HFFc6 (cell line): ENCODE data around the gene MBD5. TPM values are rescaled to one million over a fixed set of nuclear protein-coding genes. Genes with fewer than 3 reads are reported as not detected.

ENCODE experiments used
- DNase-seq: peaks from one replicate; pipeline ENCODE4 v3.0.0-alpha.2; 2018
- H3K27ac Mint-ChIP-seq: 2 replicates; pipeline ENCODE4 v1.8.0; 2020; ENCODE audit warnings: mild to moderate bottlenecking, mixed read lengths
- H3K27me3 Mint-ChIP-seq: 2 replicates; pipeline ENCODE4 v1.8.0; 2021; ENCODE audit warnings: mild to moderate bottlenecking, moderate library complexity, mixed read lengths; ENCODE audit not compliant: insufficient read depth
- H3K36me3 Mint-ChIP-seq: 2 replicates; pipeline ENCODE4 v1.8.0; 2021; ENCODE audit warnings: low read depth, mixed read lengths
- H3K4me1 Mint-ChIP-seq: 2 replicates; pipeline ENCODE4 v1.8.0; 2020; ENCODE audit warnings: low read depth, mixed read lengths
- H3K4me3 Mint-ChIP-seq: 2 replicates; pipeline ENCODE4 v1.8.0; 2020; ENCODE audit warnings: mild to moderate bottlenecking, moderate library complexity, mixed read lengths
- H3K9me3 Mint-ChIP-seq: 2 replicates; pipeline ENCODE4 v1.8.0; 2020; ENCODE audit warnings: mild to moderate bottlenecking, mixed read lengths
- total RNA-seq, 6 experiments: library from RNA; stranded (reverse); fragmentation: NEBNext Ultra II Directional; extraction: Animal tissue kit (Norgen Biotek cat#: 25700); gene quantifications; 2 replicates in 1 of 6; 3 replicates in 5 of 6; pipeline ENCODE4 v1.2.3, GENCODE V29; 2021
- TF ChIP-seq, protein P1 (sequence below): fragments of 200-600 bp; sonication (generic); IDR thresholded peaks from 2 replicates; pipeline ENCODE4 v1.5.0; 2021; ENCODE audit warnings: antibody characterized with exemption, mild to moderate bottlenecking

The MBD5 gene
- total RNA-seq, 6 experiments from 2014 or later = 29.1 to 41.0 (median 35.0) TPM

DNA sequence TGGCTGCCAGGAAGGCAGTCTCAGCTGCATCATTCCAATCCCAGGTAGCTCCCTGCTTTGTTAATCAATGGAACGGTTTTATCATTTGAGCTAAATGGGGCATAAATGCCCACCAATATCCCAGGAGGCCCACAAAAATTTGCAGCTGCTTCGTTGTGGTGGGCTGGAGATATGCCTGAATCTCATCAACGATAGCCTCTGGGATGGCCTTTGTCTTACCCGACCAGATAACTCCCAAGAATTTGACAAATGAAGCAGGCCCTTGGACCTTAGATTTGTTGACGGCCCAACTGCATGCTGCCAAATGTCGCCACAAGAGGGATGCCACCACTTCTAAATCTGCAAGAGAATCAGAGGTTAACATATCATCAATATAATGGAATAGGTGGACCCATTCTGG lies 236.4 kb downstream of the MBD5 start:
- Mint-ChIP-seq H3K9me3 (peaks cover 16% of the 10 kb centered on the region), H3K27ac (no peak overlapping the region), H3K36me3 (peaks cover 53% of the 10 kb centered on the region), H3K4me1 (no peaks in the 10 kb centered on the region), H3K27me3 (peaks cover 2% of the 10 kb centered on the region), H3K4me3 (no peak overlapping the region)
- DNase-seq = no peak
- TF ChIP-seq, protein P1, sequence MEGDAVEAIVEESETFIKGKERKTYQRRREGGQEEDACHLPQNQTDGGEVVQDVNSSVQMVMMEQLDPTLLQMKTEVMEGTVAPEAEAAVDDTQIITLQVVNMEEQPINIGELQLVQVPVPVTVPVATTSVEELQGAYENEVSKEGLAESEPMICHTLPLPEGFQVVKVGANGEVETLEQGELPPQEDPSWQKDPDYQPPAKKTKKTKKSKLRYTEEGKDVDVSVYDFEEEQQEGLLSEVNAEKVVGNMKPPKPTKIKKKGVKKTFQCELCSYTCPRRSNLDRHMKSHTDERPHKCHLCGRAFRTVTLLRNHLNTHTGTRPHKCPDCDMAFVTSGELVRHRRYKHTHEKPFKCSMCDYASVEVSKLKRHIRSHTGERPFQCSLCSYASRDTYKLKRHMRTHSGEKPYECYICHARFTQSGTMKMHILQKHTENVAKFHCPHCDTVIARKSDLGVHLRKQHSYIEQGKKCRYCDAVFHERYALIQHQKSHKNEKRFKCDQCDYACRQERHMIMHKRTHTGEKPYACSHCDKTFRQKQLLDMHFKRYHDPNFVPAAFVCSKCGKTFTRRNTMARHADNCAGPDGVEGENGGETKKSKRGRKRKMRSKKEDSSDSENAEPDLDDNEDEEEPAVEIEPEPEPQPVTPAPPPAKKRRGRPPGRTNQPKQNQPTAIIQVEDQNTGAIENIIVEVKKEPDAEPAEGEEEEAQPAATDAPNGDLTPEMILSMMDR = no peak

DNA sequence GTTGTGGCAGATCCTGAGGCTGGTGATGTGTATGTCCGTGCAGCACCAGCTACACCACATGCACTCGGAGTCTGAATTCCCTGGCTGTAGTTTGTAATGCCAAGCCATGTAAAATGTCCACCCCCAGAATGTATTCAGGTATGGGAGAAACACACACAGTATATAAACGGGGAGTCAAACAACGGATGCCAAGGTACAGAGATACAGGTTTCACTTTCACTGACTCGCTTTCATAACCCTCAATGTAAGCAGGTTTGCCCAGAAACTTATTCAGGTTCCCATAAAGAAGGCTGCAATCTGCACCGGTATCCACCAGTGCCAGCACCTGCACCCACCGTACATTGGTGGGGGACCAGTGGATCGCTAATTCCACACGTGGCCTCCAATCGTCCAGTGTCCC lies 237.2 kb downstream of the MBD5 start:
- H3K36me3 Mint-ChIP-seq = peaks cover 48% of the 10 kb centered on the region
- H3K9me3 Mint-ChIP-seq = peaks cover 16% of the 10 kb centered on the region
- TF ChIP-seq, protein P1 = no peak
- H3K4me3 Mint-ChIP-seq = no peak overlapping the region
- H3K27ac Mint-ChIP-seq = no peak overlapping the region
- no peaks in the 10 kb centered on the region for H3K4me1 Mint-ChIP-seq
- H3K27me3 Mint-ChIP-seq = peaks cover 2% of the 10 kb centered on the region
- DNase-seq = no peak

DNA sequence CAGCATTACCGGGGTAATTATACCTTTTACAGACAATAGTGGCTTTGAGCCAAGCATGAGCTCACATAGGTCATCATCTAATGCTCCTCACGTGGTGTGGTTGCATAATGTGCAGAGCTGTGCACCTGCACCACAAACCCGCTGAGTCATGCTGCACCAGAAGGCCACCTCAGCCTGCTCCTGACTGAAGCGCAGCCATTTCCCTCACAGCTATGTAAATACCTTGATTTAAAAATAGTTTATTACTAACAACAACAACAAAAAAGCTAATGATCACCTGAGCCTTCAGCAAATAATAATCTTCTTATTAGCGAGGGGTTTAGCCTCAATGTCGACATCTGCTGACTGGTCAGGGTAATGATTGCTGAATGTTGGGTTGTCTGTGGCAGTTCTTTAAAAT lies 238.8 kb downstream of the MBD5 start:
- Mint-ChIP-seq H3K9me3 (peaks cover 12% of the 10 kb centered on the region), H3K27ac (no peak overlapping the region), H3K4me3 (no peak overlapping the region), H3K4me1 (no peaks in the 10 kb centered on the region), H3K36me3 (peaks cover 35% of the 10 kb centered on the region), H3K27me3 (peaks cover 2% of the 10 kb centered on the region)
- TF ChIP-seq, protein P1 = peak; percentile 29; the same call in 1 of the 2 replicates
- DNase-seq = no peak

DNA sequence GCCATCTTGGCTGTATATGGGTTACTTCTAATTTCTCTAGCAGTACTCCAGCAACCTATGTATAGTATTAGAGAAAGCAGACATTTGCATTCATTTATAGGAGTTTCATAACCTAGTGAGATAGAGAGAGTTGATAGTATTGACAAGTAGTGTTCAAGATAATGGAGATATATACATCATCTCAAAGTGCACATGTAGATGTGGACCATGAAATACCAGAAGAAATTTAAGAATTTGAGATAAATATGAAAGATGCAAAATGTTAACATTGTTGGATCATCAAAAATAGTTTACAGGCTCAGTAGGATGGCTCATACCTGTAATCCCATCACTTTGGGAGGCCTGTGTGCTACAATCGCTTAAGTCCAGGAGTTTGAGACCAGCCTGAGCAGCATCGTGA lies 243.0 kb downstream of the MBD5 start:
- Mint-ChIP-seq H3K9me3 (peaks cover 12% of the 10 kb centered on the region), H3K36me3 (peaks cover 18% of the 10 kb centered on the region), H3K27me3 (no peaks in the 10 kb centered on the region; the same call in 1 of the 2 replicates), H3K27ac (no peak overlapping the region), H3K4me1 (no peaks in the 10 kb centered on the region), H3K4me3 (no peak overlapping the region)
- TF ChIP-seq, protein P1 = no peak
- no peak for DNase-seq

DNA sequence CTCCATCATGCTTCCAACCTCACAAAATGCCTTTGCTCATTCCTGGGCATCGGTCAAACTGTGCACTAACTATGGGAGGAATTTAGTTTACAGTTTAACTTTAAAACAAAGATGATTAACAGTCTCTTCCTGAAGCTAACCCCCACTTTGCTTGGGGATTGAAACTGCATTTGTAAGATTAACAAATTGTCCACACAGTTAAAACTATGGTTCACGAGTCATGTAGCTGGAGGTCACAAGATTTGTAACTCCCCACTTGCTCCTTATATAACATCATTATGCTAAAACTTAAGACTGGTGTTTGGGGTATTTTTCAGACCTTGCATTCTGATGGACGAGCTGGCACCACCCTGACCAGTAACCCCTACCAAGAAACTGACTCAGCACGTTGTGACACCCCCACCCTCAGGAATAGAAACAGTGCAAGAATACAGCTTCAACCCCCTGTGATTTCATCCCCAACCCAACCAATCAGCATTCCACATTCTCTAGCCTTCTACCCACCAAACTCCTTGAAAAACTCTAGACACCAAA lies 252.3 kb downstream of the MBD5 start:
- Mint-ChIP-seq H3K36me3 (peaks cover 12% of the 10 kb centered on the region), H3K4me3 (peak overlapping the region; percentile 67), H3K27me3 (peaks cover 1% of the 10 kb centered on the region), H3K27ac (peak overlapping the region; percentile 79), H3K9me3 (no peaks in the 10 kb centered on the region), H3K4me1 (peaks cover 29% of the 10 kb centered on the region)
- peak; percentile 44 for DNase-seq
- TF ChIP-seq, protein P1 = no peak
